Skeletal muscle tissue (tissue), 4 donors: Measurements from ENCODE around the gene TGFBR3. TPM values are rescaled to one million over a fixed set of nuclear protein-coding genes. Genes with fewer than 3 reads are reported as not detected.
"Not testable (repeated sequence)": the region's sequence is repeated elsewhere in the genome, so short reads cannot be mapped to it uniquely, and the experiment has no call there.

Experiments
- H3K27ac ChIP-seq: one replicate; pipeline ENCODE4 v1.7.0; 2013; ENCODE audit warnings: mild to moderate bottlenecking, low read depth, low read length, inconsistent platforms
- H3K27me3 ChIP-seq, 3 donors: one replicate each; pipeline ENCODE4 v1.7.0; 2013; ENCODE audit warnings: low read length in 3 of 3; ENCODE audit not compliant: control insufficient read depth in 3 of 3, insufficient read depth in 3 of 3
- H3K36me3 ChIP-seq, 3 donors: one replicate each; pipeline ENCODE4 v1.7.0; 2013; ENCODE audit warnings: low read length in 3 of 3; ENCODE audit not compliant: control insufficient read depth in 3 of 3, insufficient read depth in 3 of 3
- H3K4me1 ChIP-seq, 3 donors: one replicate each; pipeline ENCODE4 v1.7.0; 2013; ENCODE audit warnings: low read length in 3 of 3, mild to moderate bottlenecking in 3 of 3; ENCODE audit not compliant: control insufficient read depth in 3 of 3, insufficient read depth in 3 of 3
- H3K4me3 ChIP-seq, 3 donors: one replicate each; pipeline ENCODE4 v1.7.0; 2013; ENCODE audit warnings: low read length in 3 of 3
- H3K9ac ChIP-seq, 3 donors: one replicate each; pipeline ENCODE4 v1.7.0; 2013; ENCODE audit warnings: low read length in 3 of 3, mild to moderate bottlenecking in 3 of 3, moderate library complexity in 2 of 3, low read depth in 1 of 3
- H3K9me3 ChIP-seq, 3 donors: one replicate each; pipeline ENCODE4 v1.7.0; 2013; ENCODE audit warnings: low read length in 3 of 3; ENCODE audit not compliant: control insufficient read depth in 3 of 3
- total RNA-seq: library from RNA; depleted of rRNA; stranded (reverse); fragments of >200 nt; gene quantifications from one replicate; pipeline ENCODE4 v1.2.3, GENCODE V29; 2014
- donor health status: Osteomylitis.

The TGFBR3 gene
- total RNA-seq, 1 donor from 2014 or later, result 54.3 TPM

DNA sequence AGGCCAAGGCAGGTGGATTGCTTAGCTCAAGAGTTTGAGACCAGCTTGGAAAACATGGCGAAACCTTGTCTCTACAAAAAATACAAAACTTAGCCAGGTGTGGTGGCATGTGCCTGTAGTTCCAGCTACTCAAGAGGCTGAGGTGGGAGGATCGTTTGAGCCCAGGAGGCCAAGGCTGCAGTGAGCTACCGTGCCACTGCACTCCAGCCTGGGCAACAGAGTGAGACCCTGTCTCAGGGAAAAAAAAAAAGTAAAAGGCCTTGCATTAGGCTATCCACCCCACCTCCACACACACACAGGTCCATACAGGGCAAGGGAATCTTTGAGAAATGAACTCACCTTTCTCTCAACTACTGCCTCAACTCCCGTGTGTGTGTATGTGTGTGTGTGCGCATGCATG is 33.9 kb downstream of the TGFBR3 start:
- H3K4me3 ChIP-seq, H3K27me3 ChIP-seq, H3K9me3 ChIP-seq, H3K36me3 ChIP-seq, H3K9ac ChIP-seq: not testable (repeated sequence)
- H3K27ac ChIP-seq, result peak overlapping the region; percentile 79
- peaks cover 10 to 27% (median 11%) of the 10 kb centered on the region in 3 donors for H3K4me1 ChIP-seq

DNA sequence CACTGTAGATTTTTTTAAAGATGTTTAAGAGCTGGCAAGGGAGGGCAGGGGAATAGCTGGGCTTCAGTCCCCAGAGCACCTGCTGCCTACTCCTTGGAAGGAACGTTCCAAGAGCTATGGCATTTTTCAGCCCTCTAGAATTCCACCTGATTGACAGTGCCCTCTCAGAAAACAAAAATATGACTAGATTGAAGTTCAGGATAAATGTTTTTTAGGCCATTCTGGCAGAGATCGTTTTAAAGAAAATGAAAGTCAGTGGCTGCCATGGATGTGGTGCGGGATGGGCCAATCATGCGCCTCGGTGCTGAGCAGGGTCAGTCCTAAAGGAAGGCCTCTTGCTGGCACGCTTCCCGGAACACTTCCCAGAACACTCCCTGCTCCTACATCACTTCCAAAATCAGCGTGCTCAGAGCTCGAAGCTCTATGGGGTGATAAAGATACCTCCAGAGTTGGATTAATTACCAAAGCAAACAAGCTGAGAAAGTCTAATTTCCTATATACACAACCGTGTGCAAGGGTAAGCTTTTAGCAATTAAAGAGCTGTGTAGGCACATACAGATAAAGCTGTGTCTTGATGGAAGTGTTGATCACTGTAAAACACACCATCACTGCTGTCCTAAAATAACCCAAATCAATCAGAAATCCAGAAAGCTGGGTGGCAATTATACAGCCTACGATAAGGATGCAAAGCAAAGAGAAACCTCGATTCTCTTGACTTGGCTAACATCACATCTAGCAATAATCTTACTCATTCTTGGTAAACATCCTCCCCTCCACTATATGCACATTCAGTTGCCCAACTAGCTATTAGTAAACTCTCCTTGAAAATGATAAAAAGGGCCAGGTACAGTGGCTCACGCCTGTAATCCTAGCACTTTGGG is 34.6 kb downstream of the TGFBR3 start:
- H3K4me1 ChIP-seq, result peaks cover 13 to 32% (median 15%) of the 10 kb centered on the region in 3 donors
- peak overlapping the region; percentile 27 to 63 (median 60) for H3K4me3 ChIP-seq
- H3K9me3 ChIP-seq, result no peaks in the 10 kb centered on the region
- no peaks in the 10 kb centered on the region for H3K27me3 ChIP-seq
- no peaks in the 10 kb centered on the region for H3K36me3 ChIP-seq
- peak overlapping the region; percentile 79 for H3K27ac ChIP-seq
- H3K9ac ChIP-seq, result peak overlapping the region; percentile 11 to 62 (median 37)

DNA sequence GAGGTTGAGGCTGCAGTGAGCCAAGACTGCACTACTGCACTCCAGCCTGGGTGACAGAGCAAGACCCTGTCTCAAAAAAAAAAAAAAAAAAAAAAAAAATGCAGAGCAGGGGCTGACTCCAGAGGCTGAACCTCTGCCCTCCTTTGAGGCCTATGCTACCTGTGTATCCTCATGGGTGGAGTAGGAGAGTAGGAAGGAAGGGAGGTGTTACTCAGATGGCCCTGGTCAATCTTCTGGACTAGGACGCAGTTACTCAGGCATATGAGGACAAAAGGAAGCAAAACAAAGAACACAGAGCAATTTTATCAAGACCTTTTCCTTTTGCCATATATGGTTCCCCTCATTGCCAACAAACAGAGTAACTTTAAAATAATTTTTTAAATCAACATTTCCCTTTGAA is 35.2 kb downstream of the TGFBR3 start:
- Histone ChIP-seq H3K27ac (peak overlapping the region; percentile 79), H3K36me3 (no peaks in the 10 kb centered on the region), H3K9ac (peak overlapping the region in 2 of 3 donors; percentile 37 to 62), H3K4me1 (peaks cover 19 to 37% (median 21%) of the 10 kb centered on the region in 3 donors), H3K27me3 (no peaks in the 10 kb centered on the region), H3K4me3 (peak overlapping the region in 2 of 3 donors; percentile 60 to 63), H3K9me3 (no peaks in the 10 kb centered on the region)

DNA sequence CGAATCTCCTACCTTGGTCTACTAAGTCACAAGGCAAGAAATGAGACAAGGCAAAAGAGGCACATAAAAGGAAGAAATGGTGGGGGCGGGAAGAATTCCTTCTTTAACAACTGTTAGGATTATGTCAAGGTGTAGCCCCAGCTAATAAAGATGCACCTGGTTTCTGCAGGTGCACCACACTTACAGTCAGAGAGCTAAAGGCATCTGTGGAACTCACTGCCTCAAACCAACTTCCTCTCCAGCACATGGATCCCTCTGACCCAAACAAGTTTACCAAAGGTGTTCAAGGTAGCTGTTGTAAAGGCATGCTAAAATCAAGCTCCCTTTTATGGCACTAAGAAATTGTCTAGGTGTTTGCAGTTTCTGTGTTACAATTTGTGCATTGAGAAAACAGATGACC is 38.1 kb downstream of the TGFBR3 start:
- no peaks in the 10 kb centered on the region for H3K27me3 ChIP-seq
- peaks cover 24 to 43% (median 27%) of the 10 kb centered on the region in 3 donors for H3K4me1 ChIP-seq
- H3K36me3 ChIP-seq, result no peaks in the 10 kb centered on the region
- H3K9ac ChIP-seq, result no peak overlapping the region
- no peak overlapping the region for H3K4me3 ChIP-seq
- H3K9me3 ChIP-seq, result peaks cover 0 to 3% (median 0%) of the 10 kb centered on the region in 3 donors
- H3K27ac ChIP-seq, result no peak overlapping the region

DNA sequence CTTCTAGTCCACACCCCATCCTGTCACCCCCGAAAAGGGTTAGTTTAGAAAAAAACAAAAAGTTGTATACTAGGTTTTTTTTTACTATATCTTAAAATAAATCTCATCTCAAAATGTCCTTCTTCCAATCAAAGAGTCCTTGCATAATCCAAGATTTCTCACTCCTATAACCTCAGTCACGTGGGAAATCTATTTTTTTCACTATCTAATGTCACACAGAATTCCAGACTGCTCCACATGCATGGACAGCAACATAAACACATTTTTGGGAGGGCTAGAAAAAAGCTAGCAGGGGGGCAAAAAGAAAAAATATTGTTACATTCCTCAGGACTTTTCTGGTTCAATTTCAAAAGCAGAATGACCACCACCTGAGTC is 39.3 kb downstream of the TGFBR3 start:
- peaks cover 24 to 36% (median 25%) of the 10 kb centered on the region in 3 donors for H3K4me1 ChIP-seq
- H3K9ac ChIP-seq, result no peak overlapping the region
- no peak overlapping the region for H3K4me3 ChIP-seq
- H3K36me3 ChIP-seq, result no peaks in the 10 kb centered on the region
- no peak overlapping the region for H3K27ac ChIP-seq
- no peaks in the 10 kb centered on the region for H3K27me3 ChIP-seq
- H3K9me3 ChIP-seq, result peaks cover 0 to 3% (median 0%) of the 10 kb centered on the region in 3 donors

DNA sequence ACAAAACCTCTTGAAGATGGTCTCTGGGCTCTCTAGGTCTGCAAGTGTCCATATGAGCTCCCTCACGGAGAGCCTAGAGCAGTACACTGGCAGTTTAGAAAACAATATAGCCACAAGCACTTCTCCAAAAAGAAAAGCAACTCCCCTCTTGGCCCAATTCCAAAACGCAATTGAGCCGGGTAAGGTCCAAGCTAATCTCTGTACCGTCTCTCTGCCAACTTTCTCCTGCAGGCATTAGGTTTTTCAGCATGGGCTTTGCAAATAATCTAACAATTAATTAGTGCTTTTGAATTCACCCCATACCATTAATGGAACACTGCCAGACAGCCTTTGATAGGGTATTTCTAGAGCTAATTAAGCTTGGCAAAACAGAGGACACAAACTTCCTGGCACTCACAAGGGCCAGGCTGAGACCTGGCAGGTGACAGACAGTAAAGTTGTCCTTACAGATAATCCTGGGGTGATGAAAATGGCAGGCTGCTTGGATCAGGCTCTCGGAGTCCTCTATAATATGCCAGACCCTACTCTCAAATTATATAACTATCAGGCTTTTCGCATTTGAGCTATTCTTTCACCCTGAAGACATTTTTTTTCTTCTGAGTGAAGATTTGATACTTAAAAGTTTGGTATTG is 39.8 kb downstream of the TGFBR3 start:
- H3K9ac ChIP-seq, result peak overlapping the region in 2 of 3 donors; percentile 25 to 46
- H3K4me1 ChIP-seq, result peaks cover 21 to 31% (median 23%) of the 10 kb centered on the region in 3 donors
- H3K9me3 ChIP-seq, result peaks cover 0 to 3% (median 0%) of the 10 kb centered on the region in 3 donors
- H3K4me3 ChIP-seq, result peak overlapping the region in 2 of 3 donors; percentile 18 to 27
- H3K27ac ChIP-seq, result peak overlapping the region; percentile 58
- no peaks in the 10 kb centered on the region for H3K36me3 ChIP-seq
- no peaks in the 10 kb centered on the region for H3K27me3 ChIP-seq

DNA sequence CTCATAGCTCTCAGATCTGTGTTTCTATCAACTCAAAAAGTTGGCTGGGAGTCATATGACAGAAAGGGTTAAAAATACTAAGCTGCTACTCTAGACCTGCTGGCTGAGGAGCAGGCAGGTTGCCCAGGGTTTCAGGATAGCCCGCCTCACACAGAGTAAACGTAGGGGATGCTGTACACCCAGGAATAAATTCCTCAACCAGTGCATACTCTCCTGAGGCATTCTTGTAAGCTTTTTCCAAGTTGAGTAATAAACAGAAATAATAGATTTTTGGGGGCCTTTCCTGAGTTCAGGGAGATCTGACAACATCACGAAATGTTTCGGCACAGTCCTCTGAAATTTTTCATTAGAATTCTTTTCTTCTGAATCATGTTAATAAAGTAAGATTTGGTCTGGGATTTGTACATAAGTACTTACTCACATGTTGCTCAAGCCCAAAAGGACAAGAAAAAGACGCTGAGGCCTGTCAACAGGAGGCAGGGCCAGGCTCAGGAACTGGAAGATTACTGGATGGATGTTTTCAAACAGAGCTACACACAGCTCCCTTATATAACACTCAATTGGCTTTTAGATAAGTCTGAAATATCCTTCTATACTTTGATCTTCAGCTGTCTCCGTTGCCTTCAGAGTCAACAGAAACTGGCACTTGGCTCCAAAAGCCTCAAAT is 41.0 kb downstream of the TGFBR3 start:
- peak overlapping the region in 1 of 3 donors; percentile 1 for H3K4me3 ChIP-seq
- no peaks in the 10 kb centered on the region for H3K27me3 ChIP-seq
- H3K9me3 ChIP-seq, result peaks cover 0 to 3% (median 0%) of the 10 kb centered on the region in 3 donors
- peak overlapping the region; percentile 58 for H3K27ac ChIP-seq
- H3K4me1 ChIP-seq, result peaks cover 14 to 22% (median 21%) of the 10 kb centered on the region in 3 donors
- no peaks in the 10 kb centered on the region for H3K36me3 ChIP-seq
- H3K9ac ChIP-seq, result peak overlapping the region in 1 of 3 donors; percentile 25

DNA sequence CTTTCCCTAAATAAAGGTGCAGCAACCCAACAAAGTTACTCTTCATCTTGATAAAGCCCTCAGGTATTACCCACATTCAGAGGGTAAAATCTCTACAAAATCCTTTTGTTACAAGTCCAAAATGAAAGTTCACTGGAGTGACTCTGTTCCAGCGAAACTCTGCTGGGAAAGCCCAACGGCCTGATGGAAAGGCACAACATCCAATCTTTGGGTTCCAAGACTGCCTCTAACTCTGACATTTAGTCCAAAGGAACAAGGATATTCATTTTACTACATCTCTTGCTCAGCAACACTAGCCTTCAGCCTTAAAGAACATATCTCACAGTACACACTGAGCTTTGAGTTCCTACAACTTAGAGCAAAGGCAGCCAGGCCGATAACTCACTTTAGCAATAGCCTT is 42.1 kb downstream of the TGFBR3 start:
- Histone ChIP-seq H3K27ac (no peak overlapping the region), H3K4me1 (peaks cover 14 to 19% (median 16%) of the 10 kb centered on the region in 3 donors), H3K36me3 (no peaks in the 10 kb centered on the region), H3K27me3 (no peaks in the 10 kb centered on the region), H3K9ac (no peak overlapping the region), H3K4me3 (no peak overlapping the region), H3K9me3 (peaks cover 0 to 3% (median 0%) of the 10 kb centered on the region in 3 donors)

DNA sequence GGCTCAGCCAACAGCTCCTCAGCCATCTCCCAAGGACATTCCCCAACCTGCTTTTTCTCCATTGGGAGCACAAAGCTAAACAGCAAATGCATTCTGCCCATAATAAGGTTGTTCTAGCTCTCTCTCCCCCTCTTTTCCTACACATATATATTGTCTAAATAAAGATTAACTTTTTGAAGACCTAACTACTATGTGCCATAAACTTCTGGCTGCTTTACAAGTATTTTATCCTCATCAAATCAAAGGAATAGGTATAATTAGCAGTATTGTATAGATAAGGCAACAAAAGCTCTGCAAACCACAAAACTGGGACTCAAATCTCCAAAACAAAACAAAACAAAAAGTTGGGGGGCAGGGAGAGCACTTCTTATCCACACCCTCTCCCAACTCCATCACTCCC is 43.4 kb downstream of the TGFBR3 start:
- no peak overlapping the region for H3K4me3 ChIP-seq
- no peaks in the 10 kb centered on the region for H3K27me3 ChIP-seq
- no peak overlapping the region for H3K27ac ChIP-seq
- no peak overlapping the region for H3K9ac ChIP-seq
- H3K4me1 ChIP-seq, result peaks cover 14 to 19% (median 16%) of the 10 kb centered on the region in 3 donors
- no peaks in the 10 kb centered on the region for H3K36me3 ChIP-seq
- H3K9me3 ChIP-seq, result peaks cover 0 to 3% (median 0%) of the 10 kb centered on the region in 3 donors
